ENCODE results near the gene PCDHGC3.

PCDHGC3 gene

DNA sequence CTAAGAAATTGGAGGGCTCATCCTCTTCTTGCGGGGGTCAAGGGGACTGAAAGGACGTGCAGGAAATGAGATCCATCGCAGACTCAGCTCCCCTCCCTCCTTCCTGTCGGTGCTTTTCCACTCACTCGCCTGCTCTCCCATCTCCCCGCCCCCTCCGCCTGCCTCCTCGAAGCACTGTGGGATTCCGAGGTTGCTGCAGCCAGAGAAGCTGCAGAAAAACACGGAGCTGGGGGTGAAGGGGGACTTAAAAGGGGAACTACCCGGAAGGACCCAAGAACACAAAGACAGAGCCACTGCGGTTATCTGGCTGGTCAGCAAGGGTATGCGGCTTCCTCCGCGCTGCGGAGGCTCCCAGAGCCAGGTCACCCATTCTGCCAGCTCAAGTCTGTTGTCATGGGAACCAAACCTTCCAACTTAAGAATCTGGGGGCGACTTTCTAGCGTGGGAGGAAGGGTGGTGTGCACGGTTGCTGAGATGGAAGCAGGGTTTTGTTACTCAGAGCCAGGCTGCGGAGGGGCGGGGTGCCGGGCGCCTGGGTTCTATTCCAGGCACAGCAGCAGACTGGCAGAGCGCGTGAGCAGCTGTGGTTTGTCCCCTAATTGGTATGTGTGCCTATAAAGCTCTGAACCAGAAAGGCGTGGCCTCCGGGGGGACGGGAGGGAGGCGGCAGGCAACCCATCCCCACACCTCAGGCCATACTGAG, 38.0 kb downstream of the PCDHGC3 start:
- Histone ChIP-seq H4K91ac (ENCODE audit: low read length) (peak overlapping the region; percentile 90), H3K4me2 (ENCODE audit: low read length, poor library complexity, severe bottlenecking) (peak overlapping the region; percentile 79), H2BK15ac (ENCODE audit: low read depth, poor library complexity, severe bottlenecking) (peak overlapping the region; percentile 55), H3K18ac (ENCODE audit: low read depth in 1 of 2, low read length in 2 of 2) (peak overlapping the region; percentile 97 to 98), H2AFZ (ENCODE audit: low read depth, low read length) (peak overlapping the region; percentile 42), H3K4me1 (ENCODE audit: control insufficient read depth, insufficient read depth, low read depth, low read length) (peaks cover 51% of the 10 kb centered on the region), H4K8ac (ENCODE audit: low read length) (peak overlapping the region; percentile 98), H3K14ac (ENCODE audit: low read length in 2 of 2) (peak overlapping the region in 1 of 2 experiments; percentile 28), H3K4me3 (ENCODE audit: insufficient read depth in 1 of 2, low read depth in 1 of 2, low read length in 2 of 2) (peak overlapping the region; percentile 41 to 61), H3K79me1 (replicated peaks; ENCODE audit: low read length, poor library complexity, severe bottlenecking) (peaks cover 20% of the 10 kb centered on the region), H3K27ac (ENCODE audit: low read length, poor library complexity, severe bottlenecking) (peak overlapping the region; percentile 98), H2BK5ac (ENCODE audit: low read depth, low read length, poor library complexity, severe bottlenecking) (peak overlapping the region; percentile 93), H2BK120ac (ENCODE audit: low read depth, low read length) (peak overlapping the region; percentile 96), H3K36me3 (ENCODE audit: control insufficient read depth in 1 of 2, insufficient read depth in 2 of 2, low read depth in 1 of 2, low read length in 2 of 2) (peaks cover 40 to 59% of the 10 kb centered on the region in 2 experiments), H3K27me3 (ENCODE audit: control insufficient read depth in 1 of 2, insufficient read depth in 1 of 2, low read length in 2 of 2) (no peaks in the 10 kb centered on the region), H2AK5ac (ENCODE audit: low read length, severe bottlenecking) (peak overlapping the region; percentile 72), H3K23ac (ENCODE audit: low read length in 2 of 2) (peak overlapping the region in 1 of 2 experiments; percentile 77), H3K9me3 (ENCODE audit: control insufficient read depth, low read length) (no peaks in the 10 kb centered on the region), H2BK12ac (ENCODE audit: low read length in 2 of 2) (peak overlapping the region; percentile 15 to 32), H3K9ac (ENCODE audit: low read length) (peak overlapping the region; percentile 90), H3K4ac (ENCODE audit: low read depth in 1 of 2, low read length in 2 of 2) (peak overlapping the region; percentile 96 to 98)
- peak; percentile 97 for DNase-seq
- WGBS = under 1% methylated on average over 28 of the region's 29 CpGs

DNA sequence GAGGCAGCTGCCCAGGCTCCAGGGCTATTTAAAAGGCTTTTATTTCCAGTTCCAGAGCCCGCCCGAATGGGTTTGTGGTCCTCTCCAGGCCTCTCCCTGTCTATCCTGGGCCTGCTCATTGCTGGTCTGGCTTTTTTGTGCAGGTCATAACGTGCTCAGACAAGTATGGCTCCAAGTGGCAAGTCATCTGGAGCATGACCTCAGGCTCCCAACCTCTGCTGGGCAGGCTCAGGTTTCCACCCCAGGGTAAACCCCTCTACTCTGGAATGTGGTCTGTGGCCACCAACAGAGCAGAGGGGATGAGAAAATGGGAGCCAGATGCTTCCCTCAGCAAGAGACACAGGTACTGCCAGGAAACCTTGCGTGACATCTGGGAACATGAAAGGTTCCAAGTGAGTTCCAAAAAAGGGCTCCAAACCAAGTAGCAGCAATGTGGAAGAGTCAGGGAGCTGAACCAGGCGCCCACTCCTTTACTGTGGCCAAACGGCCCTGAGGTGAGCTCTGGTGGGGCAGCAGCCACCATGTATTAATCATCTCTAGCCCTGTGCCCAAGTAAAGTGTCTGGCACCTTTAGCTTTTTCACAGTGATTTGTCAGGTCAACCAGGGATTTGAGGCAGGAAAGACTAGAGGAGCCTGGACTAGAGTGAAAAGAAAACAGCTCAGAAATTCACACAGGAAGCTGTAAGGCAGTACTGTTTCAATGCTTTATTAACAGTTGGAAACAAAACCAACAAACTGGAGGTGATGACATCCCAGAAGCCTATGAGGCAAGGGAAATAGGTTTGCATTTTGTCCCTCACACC, 38.8 kb downstream of the PCDHGC3 start:
- Histone ChIP-seq H2AK5ac (ENCODE audit: low read length, severe bottlenecking) (peak overlapping the region; percentile 40), H3K14ac (ENCODE audit: low read length in 2 of 2) (peak overlapping the region in 1 of 2 experiments; percentile 94), H3K27me3 (ENCODE audit: control insufficient read depth in 1 of 2, insufficient read depth in 1 of 2, low read length in 2 of 2) (no peaks in the 10 kb centered on the region), H4K8ac (ENCODE audit: low read length) (peak overlapping the region; percentile 62), H3K4ac (ENCODE audit: low read depth in 1 of 2, low read length in 2 of 2) (peak overlapping the region; percentile 50 to 98), H3K18ac (ENCODE audit: low read depth in 1 of 2, low read length in 2 of 2) (peak overlapping the region; percentile 97 to 98), H3K36me3 (ENCODE audit: control insufficient read depth in 1 of 2, insufficient read depth in 2 of 2, low read depth in 1 of 2, low read length in 2 of 2) (peaks cover 37 to 66% of the 10 kb centered on the region in 2 experiments), H3K27ac (ENCODE audit: low read length, poor library complexity, severe bottlenecking) (peak overlapping the region; percentile 98), H3K4me2 (ENCODE audit: low read length, poor library complexity, severe bottlenecking) (peak overlapping the region; percentile 75), H3K9me3 (ENCODE audit: control insufficient read depth, low read length) (no peaks in the 10 kb centered on the region), H2AFZ (ENCODE audit: low read depth, low read length) (no peak overlapping the region), H3K4me3 (ENCODE audit: insufficient read depth in 1 of 2, low read depth in 1 of 2, low read length in 2 of 2) (peak overlapping the region in 1 of 2 experiments; percentile 61), H3K79me1 (replicated peaks; ENCODE audit: low read length, poor library complexity, severe bottlenecking) (peaks cover 23% of the 10 kb centered on the region), H3K4me1 (ENCODE audit: control insufficient read depth, insufficient read depth, low read depth, low read length) (peaks cover 46% of the 10 kb centered on the region), H2BK15ac (ENCODE audit: low read depth, poor library complexity, severe bottlenecking) (peak overlapping the region; percentile 55), H3K9ac (ENCODE audit: low read length) (peak overlapping the region; percentile 90), H4K91ac (ENCODE audit: low read length) (peak overlapping the region; percentile 90), H2BK5ac (ENCODE audit: low read depth, low read length, poor library complexity, severe bottlenecking) (peak overlapping the region; percentile 90), H2BK120ac (ENCODE audit: low read depth, low read length) (peak overlapping the region; percentile 44), H2BK12ac (ENCODE audit: low read length in 2 of 2) (peak overlapping the region; percentile 32 to 95), H3K23ac (ENCODE audit: low read length in 2 of 2) (peak overlapping the region in 1 of 2 experiments; percentile 37)
- 34% methylated on average over 6 of the region's 6 CpGs for WGBS
- peak; percentile 55 for DNase-seq

DNA sequence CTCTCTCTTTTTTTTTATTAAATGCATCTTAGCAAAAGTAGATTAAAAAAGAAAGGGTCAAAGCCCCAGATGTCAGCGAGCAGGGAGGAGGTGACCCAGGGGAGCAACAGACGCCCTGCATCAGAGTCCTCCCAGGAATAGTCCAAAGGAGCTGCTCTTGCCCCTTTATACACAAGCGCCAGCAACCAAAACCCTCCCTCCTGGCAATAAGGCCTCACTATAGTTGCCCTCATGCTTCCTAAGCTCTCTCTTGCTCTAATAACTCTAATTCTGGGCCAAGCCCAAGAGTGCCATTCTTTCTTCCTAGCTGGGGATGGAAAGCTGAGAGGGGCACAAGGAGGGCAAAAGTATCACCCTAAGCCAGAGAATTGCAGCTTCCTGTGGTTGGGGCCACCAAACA, 39.4 kb downstream of the PCDHGC3 start:
- 92% methylated on average over 3 of the region's 3 CpGs for WGBS

More for the DNA sequence above, 39.4 kb downstream of the PCDHGC3 start:
- Histone ChIP-seq H4K91ac (ENCODE audit: low read length) (peak overlapping the region; percentile 77), H3K23ac (ENCODE audit: low read length in 2 of 2) (no peak overlapping the region), H2BK12ac (ENCODE audit: low read length in 2 of 2) (peak overlapping the region; percentile 20 to 91), H2BK15ac (ENCODE audit: low read depth, poor library complexity, severe bottlenecking) (no peak overlapping the region), H3K27ac (ENCODE audit: low read length, poor library complexity, severe bottlenecking) (peak overlapping the region; percentile 98), H3K9ac (ENCODE audit: low read length) (peak overlapping the region; percentile 90), H3K79me1 (replicated peaks; ENCODE audit: low read length, poor library complexity, severe bottlenecking) (peaks cover 26% of the 10 kb centered on the region), H2AFZ (ENCODE audit: low read depth, low read length) (no peak overlapping the region), H2AK5ac (ENCODE audit: low read length, severe bottlenecking) (peak overlapping the region; percentile 49), H3K4me2 (ENCODE audit: low read length, poor library complexity, severe bottlenecking) (no peak overlapping the region), H3K4me3 (ENCODE audit: insufficient read depth in 1 of 2, low read depth in 1 of 2, low read length in 2 of 2) (no peak overlapping the region), H3K14ac (ENCODE audit: low read length in 2 of 2) (no peak overlapping the region), H4K8ac (ENCODE audit: low read length) (no peak overlapping the region), H3K36me3 (ENCODE audit: control insufficient read depth in 1 of 2, insufficient read depth in 2 of 2, low read depth in 1 of 2, low read length in 2 of 2) (peaks cover 32 to 64% of the 10 kb centered on the region in 2 experiments), H3K18ac (ENCODE audit: low read depth in 1 of 2, low read length in 2 of 2) (peak overlapping the region; percentile 26 to 93), H3K4ac (ENCODE audit: low read depth in 1 of 2, low read length in 2 of 2) (peak overlapping the region; percentile 71 to 80), H3K4me1 (ENCODE audit: control insufficient read depth, insufficient read depth, low read depth, low read length) (peaks cover 41% of the 10 kb centered on the region), H2BK120ac (ENCODE audit: low read depth, low read length) (peak overlapping the region; percentile 12), H2BK5ac (ENCODE audit: low read depth, low read length, poor library complexity, severe bottlenecking) (no peak overlapping the region), H3K27me3 (ENCODE audit: control insufficient read depth in 1 of 2, insufficient read depth in 1 of 2, low read length in 2 of 2) (no peaks in the 10 kb centered on the region), H3K9me3 (ENCODE audit: control insufficient read depth, low read length) (no peaks in the 10 kb centered on the region)
- no peak for DNase-seq

Measured in mesenchymal stem cell (in vitro differentiated cells and primary cell).